Fibroblast of mammary gland (primary cell): ENCODE measurements around the gene STK10.

Experiments used
- DNase-seq: peaks from one replicate; pipeline ENCODE4 v3.0.0-alpha.2; 2010; ENCODE audit warnings: low read depth
- H3K4me3 ChIP-seq: 2 replicates; pipeline ENCODE4 v1.5.1; 2011; ENCODE audit warnings: low read depth, mild to moderate bottlenecking, low read length, moderate library complexity; ENCODE audit not compliant: control insufficient read depth
- TF ChIP-seq, protein P1 (sequence below): conservative IDR thresholded peaks from 2 replicates; pipeline ENCODE4 v1.5.1; 2011; ENCODE audit warnings: low read depth, low read length, inconsistent platforms; ENCODE audit not compliant: control insufficient read depth, insufficient read depth

STK10 gene

DNA sequence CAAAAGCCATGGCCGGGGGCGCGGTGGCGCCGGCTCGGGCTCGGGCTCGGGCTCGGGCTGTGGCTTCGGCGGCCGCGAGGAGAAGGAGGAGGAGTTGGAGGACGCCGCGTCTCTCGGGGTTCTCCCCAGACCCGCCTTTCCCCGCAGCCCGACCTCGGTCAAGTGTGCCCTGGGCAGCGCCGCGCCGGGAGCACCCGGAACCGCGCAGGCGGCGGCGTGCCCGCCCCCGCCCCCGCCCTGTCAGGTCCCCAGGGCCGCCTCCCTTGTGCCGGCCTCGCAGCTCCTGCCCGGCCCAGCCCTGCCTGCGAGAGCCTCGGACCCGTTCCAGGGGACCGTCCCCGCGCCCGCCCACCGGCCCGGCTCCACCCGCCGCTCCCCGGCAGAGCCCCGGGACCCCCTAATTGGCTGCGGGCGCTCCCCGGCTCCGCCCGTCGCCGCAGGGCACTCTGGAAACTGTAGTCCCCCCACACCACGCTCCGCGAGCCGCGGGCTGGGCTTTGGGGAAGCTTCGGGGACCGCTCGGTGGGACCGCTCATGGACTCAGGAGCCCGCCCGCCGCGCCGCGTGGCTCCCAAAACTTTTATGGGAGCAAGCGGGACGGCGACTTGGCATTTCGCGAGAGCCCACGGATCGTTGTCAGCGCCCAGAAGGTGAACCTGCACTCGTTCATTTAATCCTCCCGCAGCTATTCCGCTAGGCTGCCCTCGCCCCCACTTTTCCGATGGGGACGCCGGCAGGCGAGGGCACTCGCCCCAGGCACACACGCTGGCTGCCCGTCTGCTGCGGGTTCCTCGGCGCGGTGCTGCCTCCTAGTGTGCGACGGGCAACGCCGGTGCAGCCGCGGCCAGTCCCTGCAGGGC, at the start of gene STK10:
TSS of gene STK10 (minus strand) at position 192 of the 860 bp plus-strand sequence. CDS start at position 10, 182 bp downstream.
- peak; percentile 83 for DNase-seq
- TF ChIP-seq, protein P1, sequence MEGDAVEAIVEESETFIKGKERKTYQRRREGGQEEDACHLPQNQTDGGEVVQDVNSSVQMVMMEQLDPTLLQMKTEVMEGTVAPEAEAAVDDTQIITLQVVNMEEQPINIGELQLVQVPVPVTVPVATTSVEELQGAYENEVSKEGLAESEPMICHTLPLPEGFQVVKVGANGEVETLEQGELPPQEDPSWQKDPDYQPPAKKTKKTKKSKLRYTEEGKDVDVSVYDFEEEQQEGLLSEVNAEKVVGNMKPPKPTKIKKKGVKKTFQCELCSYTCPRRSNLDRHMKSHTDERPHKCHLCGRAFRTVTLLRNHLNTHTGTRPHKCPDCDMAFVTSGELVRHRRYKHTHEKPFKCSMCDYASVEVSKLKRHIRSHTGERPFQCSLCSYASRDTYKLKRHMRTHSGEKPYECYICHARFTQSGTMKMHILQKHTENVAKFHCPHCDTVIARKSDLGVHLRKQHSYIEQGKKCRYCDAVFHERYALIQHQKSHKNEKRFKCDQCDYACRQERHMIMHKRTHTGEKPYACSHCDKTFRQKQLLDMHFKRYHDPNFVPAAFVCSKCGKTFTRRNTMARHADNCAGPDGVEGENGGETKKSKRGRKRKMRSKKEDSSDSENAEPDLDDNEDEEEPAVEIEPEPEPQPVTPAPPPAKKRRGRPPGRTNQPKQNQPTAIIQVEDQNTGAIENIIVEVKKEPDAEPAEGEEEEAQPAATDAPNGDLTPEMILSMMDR: peak; percentile 59
- peak within 1 kb of the TSS; percentile 94 for H3K4me3 ChIP-seq

DNA sequence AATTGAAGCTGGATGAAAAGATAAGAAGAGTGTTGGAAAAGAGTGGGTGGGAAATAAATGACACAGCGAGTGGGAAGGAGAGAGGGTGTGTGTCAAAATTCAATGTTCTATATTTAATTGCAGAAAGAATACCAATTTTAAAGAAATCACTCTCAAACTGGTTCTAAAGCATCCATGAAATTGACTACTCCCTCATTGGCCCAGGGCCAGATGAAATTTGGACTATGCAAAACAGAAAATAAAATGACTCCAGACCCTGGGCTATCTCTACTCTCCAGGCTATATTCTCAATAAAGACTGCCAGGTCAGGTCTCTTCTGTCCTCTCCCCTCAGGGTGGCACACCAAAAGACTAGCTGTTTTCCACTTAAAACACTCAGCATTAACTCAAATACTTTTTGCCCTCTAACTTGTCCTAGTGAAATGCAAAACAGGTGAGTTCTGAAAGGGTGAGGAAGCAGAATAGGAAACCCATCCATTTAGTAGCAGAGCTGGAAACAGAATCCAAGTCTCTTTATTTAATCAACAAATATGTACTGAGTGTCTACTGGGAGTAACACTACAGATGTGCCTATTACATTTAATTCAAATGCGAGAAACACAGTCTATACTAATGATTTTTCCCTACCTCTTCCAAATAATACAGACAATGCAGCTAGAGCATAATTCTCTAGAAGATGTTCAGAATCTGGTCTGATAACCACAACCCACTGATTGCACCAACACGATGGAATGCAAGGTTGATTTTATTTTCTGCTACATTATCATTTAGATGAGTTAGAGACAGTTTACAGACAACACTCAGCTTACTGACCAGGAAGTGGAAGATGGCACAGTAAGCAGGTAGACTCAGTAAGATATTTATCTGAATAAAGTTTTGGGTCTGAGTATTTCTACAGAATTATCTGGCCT, 48.1 kb upstream of the STK10 start:
- no peak overlapping the region for H3K4me3 ChIP-seq
- TF ChIP-seq, protein P1: no peak
- DNase-seq: peak; percentile 4

DNA sequence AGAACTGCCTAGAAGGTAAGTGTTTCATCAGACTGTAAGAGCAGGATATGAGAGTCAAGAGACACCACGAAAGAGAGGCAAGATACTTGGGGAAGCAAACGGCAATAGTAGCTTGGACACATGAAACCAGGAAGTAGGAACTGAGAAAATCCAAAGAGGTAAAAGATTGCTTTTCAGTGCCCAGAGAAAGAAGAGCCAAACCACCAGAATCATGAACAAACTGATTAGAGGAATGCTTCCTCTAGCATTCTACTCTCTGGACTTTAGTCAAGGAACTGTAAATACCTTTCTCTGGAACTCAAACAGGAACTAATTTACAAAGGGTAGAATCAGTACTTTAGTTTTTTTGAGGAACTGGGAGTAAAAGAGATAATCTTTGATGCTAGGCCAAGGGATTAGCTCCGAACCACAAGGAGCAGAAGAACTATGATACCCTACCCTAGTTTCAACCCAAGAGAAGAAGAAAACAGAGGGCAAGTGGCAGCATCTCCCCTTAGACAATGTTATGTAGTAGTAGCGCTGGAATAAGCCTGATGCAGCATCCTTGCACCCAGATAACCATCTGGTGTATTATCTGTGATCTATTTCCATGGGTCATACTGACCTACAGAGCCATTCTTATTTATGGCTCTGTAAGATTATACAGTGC, 47.2 kb upstream of the STK10 start:
- H3K4me3 ChIP-seq: no peak overlapping the region
- peak; percentile 10 for DNase-seq
- TF ChIP-seq, protein P1: no peak

DNA sequence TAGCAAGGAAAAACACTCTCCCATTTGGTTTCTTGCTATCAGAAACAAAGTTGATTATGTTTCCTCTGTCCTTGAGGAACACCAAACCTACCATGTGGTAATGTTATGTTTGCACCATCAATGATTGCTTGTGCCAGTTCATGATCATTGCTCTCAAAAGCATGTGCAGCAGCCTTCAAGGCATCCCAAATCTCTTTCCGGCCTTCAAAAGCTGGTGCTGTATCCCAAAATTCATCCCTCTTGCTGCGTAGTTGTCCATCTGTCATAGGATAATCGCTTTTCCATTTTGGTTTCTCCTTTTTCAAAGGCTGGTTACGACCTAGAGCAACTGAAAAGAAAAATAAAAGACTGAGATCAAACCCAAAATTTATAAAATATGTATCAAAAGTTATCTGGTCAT, 46.0 kb upstream of the STK10 start:
- TF ChIP-seq, protein P1: no peak
- H3K4me3 ChIP-seq: no peak overlapping the region
- DNase-seq: no peak

DNA sequence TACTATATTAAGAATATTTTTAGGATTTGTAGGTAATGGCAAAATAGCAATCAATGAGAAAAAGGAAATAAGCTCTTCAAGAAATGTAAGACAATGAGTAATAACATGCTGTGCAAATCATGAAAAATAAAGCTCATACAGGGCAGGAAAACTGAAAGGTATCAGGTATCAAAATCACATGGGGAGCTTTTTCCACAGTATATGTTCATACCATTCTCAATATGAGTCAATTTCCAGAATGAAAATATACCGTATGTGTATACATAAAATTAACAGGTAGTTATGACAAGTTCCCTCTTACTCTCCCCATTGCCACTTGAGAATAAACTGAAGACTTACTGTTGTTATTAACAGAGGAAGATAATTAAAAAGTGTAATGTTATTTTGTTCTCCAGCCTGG, 41.9 kb upstream of the STK10 start:
- TF ChIP-seq, protein P1: no peak
- H3K4me3 ChIP-seq: no peak overlapping the region
- no peak for DNase-seq

DNA sequence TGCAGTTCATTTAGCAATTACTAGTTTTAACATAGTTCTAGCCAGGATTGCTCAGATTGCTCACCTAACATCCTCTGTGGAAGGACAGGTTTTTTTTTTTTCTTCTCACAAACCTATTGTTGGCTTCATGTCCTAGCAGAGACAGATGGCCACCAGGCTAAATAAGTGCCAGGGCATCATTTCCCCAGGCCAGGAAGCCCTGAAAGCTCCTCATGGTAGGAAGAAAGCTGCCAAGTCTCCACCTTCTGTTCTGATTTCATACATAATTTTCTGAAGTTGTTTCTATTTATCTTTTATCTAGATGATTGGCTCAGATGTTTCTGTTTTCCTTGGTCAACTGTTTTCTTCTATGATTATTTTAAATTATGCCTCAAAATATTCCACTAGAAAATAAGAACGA, 37.0 kb upstream of the STK10 start:
- H3K4me3 ChIP-seq: no peak overlapping the region
- no peak for DNase-seq
- TF ChIP-seq, protein P1: no peak
